Esophagus muscularis mucosa (tissue), 4 donors: ENCODE measurements around the gene NPTXR. TPM values are rescaled to one million over a fixed set of nuclear protein-coding genes. Genes with fewer than 3 reads are reported as not detected.

Experiments used
- DNase-seq: peaks from one replicate; pipeline ENCODE4 v3.0.0-alpha.2; 2017; ENCODE audit errors: extremely low spot score
- H3K27ac ChIP-seq, 4 donors: fragments of 200-600 bp; sonication (generic); replicated peaks in 1 of 4; 1 replicate in 3 of 4; 2 replicates in 1 of 4; pipeline ENCODE4 v1.5.1; 2016 to 2019; ENCODE audit warnings: mild to moderate bottlenecking in 1 of 4
- H3K27me3 ChIP-seq, 4 donors: fragments of 200-600 bp; sonication (generic); one replicate each; pipeline versions ENCODE4 v1.5.1 to v1.6.0; 2016 to 2019
- H3K36me3 ChIP-seq, 4 donors: fragments of 200-600 bp; sonication (generic); one replicate each; pipeline ENCODE4 v1.5.1; 2016 to 2019
- H3K4me1 ChIP-seq, 4 donors: fragments of 200-600 bp; sonication (generic); one replicate each; pipeline ENCODE4 v1.5.1; 2016 to 2019
- H3K4me3 ChIP-seq, 4 donors: fragments of 200-600 bp; sonication (generic); 1 replicate in 2 of 4; 2 replicates in 2 of 4; pipeline ENCODE4 v1.5.1; 2016 to 2019; ENCODE audit warnings: mild to moderate bottlenecking in 4 of 4, moderate library complexity in 1 of 4
- H3K9me3 ChIP-seq, 4 donors: fragments of 200-600 bp; sonication (generic); 1 replicate in 3 of 4; 2 replicates in 1 of 4; pipeline ENCODE4 v1.5.1; 2016 to 2019
- EP300 ChIP-seq: sonication (generic); formaldehyde crosslinking; IDR thresholded peaks from one replicate; pipeline ENCODE4 v1.6.1; 2017; ENCODE audit warnings: antibody characterized with exemption
- POLR2A ChIP-seq: fragments of 450-650 bp; IDR thresholded peaks from one replicate; pipeline ENCODE4 v1.6.1; 2017; ENCODE audit warnings: antibody characterized with exemption, moderate library complexity, mild to moderate bottlenecking, low read depth
- POLR2AphosphoS5 ChIP-seq, 2 donors: sonication (generic); formaldehyde crosslinking; IDR thresholded peaks; one replicate each; pipeline ENCODE4 v1.6.1; 2017; ENCODE audit warnings: antibody characterized with exemption in 2 of 2
- WGBS: methylation state at CpG from one replicate; pipeline ENCODE4 v1.1.5; 2018; 5-methylcytosine and 5-hydroxymethylcytosine counted together
- intact Hi-C: fragments of 100-400 bp; cut with DNase I; formaldehyde crosslinking; loops from one replicate; pipeline ENCODE4 v1.15.1; 2023
- total RNA-seq, 4 donors: library from RNA; depleted of rRNA; stranded (reverse); fragments of >200 nt; gene quantifications; one replicate each; pipeline versions ENCODE4 v1.1.0 to v1.2.1, GENCODE V29; 2016
- TF ChIP-seq, protein P1 (sequence below), 3 experiments: fragments of 200-600 bp in 2 of 3; fragments of 450-650 bp in 1 of 3; sonication (generic) in 2 of 3; IDR thresholded peaks; one replicate each; pipeline ENCODE4 v1.5.1; 2017 to 2019; ENCODE audit warnings: antibody characterized with exemption in 3 of 3, mild to moderate bottlenecking in 2 of 3, moderate library complexity in 1 of 3

NPTXR gene
- total RNA-seq, 4 donors from 2014 or later, result 8.2 to 15.0 (median 8.8) TPM

DNA sequence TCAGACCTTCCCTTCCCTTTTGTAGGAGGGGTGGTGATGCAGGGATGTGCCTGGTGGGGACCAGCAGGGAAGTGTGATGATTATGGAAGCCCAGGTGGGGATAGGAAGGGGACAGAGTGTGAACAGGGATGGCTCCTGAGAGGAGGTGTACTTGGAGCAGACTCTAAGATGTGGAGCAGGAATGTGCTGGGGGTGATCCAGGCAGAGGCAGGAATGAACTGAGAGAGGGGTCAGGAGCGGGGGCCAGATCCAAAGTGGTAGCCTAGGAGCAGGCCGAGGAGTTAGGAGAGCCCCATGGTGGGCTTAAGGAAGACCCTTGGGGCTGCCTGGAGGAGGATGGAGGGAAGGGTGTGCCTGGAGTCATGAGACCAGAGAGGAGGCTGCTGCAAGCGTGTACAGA is 3.7 kb downstream of the NPTXR start:
- no peak overlapping the region for H3K27ac ChIP-seq
- DNase-seq, result no peak
- H3K4me1 ChIP-seq, result peaks cover 10 to 34% (median 27%) of the 10 kb centered on the region in 4 donors
- 91% methylated on average over 3 of the region's 3 CpGs for WGBS
- H3K9me3 ChIP-seq, result no peaks in the 10 kb centered on the region
- intact Hi-C loops, result loop anchor here (5.0 kb wide), 1 partner anchor 73 kb away; no protein-coding TSS in a partner anchor
- TF ChIP-seq, protein P1, sequence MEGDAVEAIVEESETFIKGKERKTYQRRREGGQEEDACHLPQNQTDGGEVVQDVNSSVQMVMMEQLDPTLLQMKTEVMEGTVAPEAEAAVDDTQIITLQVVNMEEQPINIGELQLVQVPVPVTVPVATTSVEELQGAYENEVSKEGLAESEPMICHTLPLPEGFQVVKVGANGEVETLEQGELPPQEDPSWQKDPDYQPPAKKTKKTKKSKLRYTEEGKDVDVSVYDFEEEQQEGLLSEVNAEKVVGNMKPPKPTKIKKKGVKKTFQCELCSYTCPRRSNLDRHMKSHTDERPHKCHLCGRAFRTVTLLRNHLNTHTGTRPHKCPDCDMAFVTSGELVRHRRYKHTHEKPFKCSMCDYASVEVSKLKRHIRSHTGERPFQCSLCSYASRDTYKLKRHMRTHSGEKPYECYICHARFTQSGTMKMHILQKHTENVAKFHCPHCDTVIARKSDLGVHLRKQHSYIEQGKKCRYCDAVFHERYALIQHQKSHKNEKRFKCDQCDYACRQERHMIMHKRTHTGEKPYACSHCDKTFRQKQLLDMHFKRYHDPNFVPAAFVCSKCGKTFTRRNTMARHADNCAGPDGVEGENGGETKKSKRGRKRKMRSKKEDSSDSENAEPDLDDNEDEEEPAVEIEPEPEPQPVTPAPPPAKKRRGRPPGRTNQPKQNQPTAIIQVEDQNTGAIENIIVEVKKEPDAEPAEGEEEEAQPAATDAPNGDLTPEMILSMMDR (IDR thresholded peaks at IDR 0.05), result no peak
- TF ChIP-seq POLR2AphosphoS5 (IDR thresholded peaks at IDR 0.05) (no peak), POLR2A (no peak), EP300 (no peak)
- no peaks in the 10 kb centered on the region for H3K27me3 ChIP-seq
- no peak overlapping the region for H3K4me3 ChIP-seq
- no peaks in the 10 kb centered on the region for H3K36me3 ChIP-seq

DNA sequence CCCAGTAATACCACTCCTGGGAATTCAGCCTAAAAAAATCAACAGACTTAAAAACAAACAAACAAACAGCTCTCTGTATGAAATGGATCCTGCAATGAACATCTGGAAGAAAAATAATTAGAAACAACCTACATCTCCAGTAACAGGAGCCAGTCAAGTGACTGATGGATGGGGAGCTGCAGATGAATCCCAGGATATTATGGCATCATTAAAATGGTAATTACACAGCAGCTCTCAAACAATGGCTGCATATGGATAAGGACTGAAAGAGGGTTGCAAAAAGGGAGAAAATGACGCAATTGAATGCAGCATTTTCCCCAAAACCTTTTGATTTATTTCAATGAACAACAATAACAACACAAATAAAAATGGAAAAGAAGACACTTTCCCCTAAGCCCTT is 4.1 kb downstream of the NPTXR start:
- TF ChIP-seq EP300 (no peak), POLR2AphosphoS5 (IDR thresholded peaks at IDR 0.05) (no peak), POLR2A (no peak)
- TF ChIP-seq, protein P1 (IDR thresholded peaks at IDR 0.05), result no peak
- Histone ChIP-seq H3K4me3 (no peak overlapping the region), H3K9me3 (no peaks in the 10 kb centered on the region), H3K4me1 (peaks cover 10 to 33% (median 26%) of the 10 kb centered on the region in 4 donors), H3K27ac (no peak overlapping the region), H3K27me3 (no peaks in the 10 kb centered on the region), H3K36me3 (no peaks in the 10 kb centered on the region)
- intact Hi-C loops, result loop anchor here (5.0 kb wide), 1 partner anchor 72 kb away; no protein-coding TSS in a partner anchor
- 96% methylated on average over 1 of the region's 1 CpG for WGBS
- no peak for DNase-seq

DNA sequence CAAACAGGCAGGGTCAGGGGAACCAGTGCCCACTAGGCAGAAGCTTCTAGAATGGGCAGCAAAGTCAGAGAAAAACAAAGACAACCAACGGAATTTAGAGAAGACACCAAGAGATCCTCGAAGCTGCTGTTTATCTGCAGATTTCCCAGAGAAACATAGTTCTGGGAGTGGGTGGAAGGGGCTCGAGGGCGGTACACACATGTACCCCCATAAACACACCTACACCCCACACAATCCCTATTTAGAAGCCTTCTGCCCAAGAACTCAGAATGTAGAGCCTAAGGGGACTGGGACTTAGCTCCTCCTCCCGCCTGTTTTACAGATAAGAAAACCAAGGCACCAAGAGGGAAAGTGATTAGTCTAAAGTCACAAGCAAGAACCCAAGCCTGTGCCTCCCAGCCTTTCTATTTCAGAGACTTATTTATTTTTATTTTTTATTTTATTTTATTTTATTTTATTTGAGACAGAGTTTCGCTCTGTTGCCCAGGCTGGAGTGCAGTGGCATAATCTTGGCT is 6.4 kb downstream of the NPTXR start:
- no peak overlapping the region for H3K27ac ChIP-seq
- intact Hi-C loops, result no loop called here
- 88% methylated on average over 6 of the region's 6 CpGs for WGBS

DNA sequence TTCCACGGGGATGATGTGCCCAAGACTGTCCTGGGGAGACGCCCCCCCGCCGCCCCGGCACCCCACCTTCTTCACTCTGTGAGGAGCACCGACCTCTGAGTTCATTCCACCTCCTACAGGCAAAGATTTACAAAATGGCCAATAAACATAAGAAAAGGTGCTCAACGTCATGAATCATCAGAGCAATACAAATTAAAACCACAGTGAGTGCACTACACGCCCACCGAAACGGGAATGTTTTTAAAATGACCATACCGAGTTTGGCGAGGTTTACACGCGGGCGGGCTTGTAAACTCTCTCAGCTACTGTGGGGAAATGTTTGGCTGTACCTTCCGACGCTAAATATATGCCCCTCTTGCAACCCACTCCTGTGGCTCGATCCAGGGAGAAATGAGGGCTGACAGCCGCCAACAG is 7.9 kb downstream of the NPTXR start:
- no peak for DNase-seq
- H3K36me3 ChIP-seq, result no peaks in the 10 kb centered on the region
- peaks cover 0 to under 1% (median 0%) of the 10 kb centered on the region in 4 donors for H3K4me1 ChIP-seq
- TF ChIP-seq POLR2A (no peak), POLR2AphosphoS5 (IDR thresholded peaks at IDR 0.05) (no peak), EP300 (no peak)
- TF ChIP-seq, protein P1 (IDR thresholded peaks at IDR 0.05), result no peak
- no peaks in the 10 kb centered on the region for H3K27me3 ChIP-seq
- H3K9me3 ChIP-seq, result no peaks in the 10 kb centered on the region
- intact Hi-C loops, result no loop called here
- no peak overlapping the region for H3K4me3 ChIP-seq
- WGBS, result 73% methylated on average over 19 of the region's 19 CpGs
- H3K27ac ChIP-seq, result no peak overlapping the region

More for the DNA sequence above, 6.4 kb downstream of the NPTXR start:
- no peaks in the 10 kb centered on the region for H3K9me3 ChIP-seq
- H3K27me3 ChIP-seq, result no peaks in the 10 kb centered on the region
- H3K36me3 ChIP-seq, result no peaks in the 10 kb centered on the region
- no peak overlapping the region for H3K4me3 ChIP-seq
- H3K4me1 ChIP-seq, result peaks cover 2 to 16% (median 10%) of the 10 kb centered on the region in 4 donors
- DNase-seq, result no peak
- TF ChIP-seq EP300, result no peak
- TF ChIP-seq POLR2A, result no peak
- no peak for TF ChIP-seq POLR2AphosphoS5 (IDR thresholded peaks at IDR 0.05)
- TF ChIP-seq, protein P1 (IDR thresholded peaks at IDR 0.05), result no peak

DNA sequence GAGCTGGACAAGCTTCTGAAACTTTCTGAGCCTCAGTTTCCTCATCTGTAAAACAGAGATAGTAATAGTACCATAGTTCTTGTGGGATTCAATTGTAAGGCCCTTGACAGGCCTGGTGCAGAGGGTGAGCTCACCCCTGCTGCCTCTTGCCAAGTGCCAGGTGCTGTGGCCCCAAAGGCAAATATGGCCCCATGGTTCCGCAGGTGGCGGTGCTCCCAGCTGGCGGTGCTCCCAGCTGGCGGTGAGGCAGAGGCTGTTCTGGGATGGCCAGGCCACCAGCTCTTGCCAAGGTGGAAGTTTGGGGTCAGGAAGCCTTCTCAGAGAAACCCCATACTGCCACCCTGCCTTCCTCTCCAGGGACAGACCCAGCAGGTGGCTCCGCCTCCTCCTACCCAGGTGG is 8.8 kb downstream of the NPTXR start:
- intact Hi-C loops, result no loop called here
- WGBS, result 80% methylated on average over 1 of the region's 5 CpGs
- Histone ChIP-seq H3K9me3 (no peaks in the 10 kb centered on the region), H3K36me3 (no peaks in the 10 kb centered on the region), H3K4me3 (no peak overlapping the region), H3K4me1 (no peaks in the 10 kb centered on the region), H3K27ac (no peak overlapping the region), H3K27me3 (no peaks in the 10 kb centered on the region)
- no peak for DNase-seq
- TF ChIP-seq POLR2AphosphoS5 (IDR thresholded peaks at IDR 0.05) (no peak), POLR2A (no peak), EP300 (no peak)
- TF ChIP-seq, protein P1 (IDR thresholded peaks at IDR 0.05), result no peak
